ENCODE data around the gene LRIG1.

LRIG1 gene

GRCh38 chr3:66487465-66487864 is 13.4 kb downstream of the LRIG1 start:
- no peak for DNase-seq

GRCh38 chr3:66486646-66487045 is 14.2 kb downstream of the LRIG1 start:
- no peak for DNase-seq

- DNase-seq: no peak
Observed at GRCh38 chr3:66486202-66486601, 14.6 kb downstream of the LRIG1 start.

DNA sequence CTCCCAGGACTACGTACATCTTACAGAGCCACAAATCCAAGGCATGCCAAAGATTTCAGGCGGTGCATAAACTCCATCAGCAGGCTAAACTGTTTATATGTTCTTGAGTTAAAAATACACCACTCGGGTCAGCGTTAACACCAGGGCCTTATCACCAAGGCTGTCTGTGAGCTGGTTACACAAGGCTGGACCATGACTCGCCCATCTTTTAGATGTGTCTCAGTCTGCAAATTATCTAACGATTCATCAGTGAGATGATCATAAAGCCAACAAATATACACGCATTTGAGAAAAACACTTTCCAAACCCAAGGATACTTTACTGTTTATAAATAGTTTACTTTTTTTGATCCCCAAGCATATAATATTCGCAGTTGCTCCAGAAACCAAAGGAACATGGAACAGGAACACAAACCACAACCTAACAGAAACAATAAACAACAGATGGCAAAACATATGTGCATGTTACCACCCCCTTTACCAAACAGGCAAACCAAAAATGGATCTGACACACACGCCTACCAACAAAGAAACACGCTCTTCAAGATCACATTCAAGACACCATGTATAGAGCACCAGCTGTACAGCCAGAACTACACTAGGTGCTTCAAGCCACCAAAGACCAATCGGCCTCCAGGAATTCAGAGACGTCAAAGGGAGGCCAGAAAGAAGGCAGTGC is 15.4 kb downstream of the LRIG1 start:
- no peak for DNase-seq

DNA sequence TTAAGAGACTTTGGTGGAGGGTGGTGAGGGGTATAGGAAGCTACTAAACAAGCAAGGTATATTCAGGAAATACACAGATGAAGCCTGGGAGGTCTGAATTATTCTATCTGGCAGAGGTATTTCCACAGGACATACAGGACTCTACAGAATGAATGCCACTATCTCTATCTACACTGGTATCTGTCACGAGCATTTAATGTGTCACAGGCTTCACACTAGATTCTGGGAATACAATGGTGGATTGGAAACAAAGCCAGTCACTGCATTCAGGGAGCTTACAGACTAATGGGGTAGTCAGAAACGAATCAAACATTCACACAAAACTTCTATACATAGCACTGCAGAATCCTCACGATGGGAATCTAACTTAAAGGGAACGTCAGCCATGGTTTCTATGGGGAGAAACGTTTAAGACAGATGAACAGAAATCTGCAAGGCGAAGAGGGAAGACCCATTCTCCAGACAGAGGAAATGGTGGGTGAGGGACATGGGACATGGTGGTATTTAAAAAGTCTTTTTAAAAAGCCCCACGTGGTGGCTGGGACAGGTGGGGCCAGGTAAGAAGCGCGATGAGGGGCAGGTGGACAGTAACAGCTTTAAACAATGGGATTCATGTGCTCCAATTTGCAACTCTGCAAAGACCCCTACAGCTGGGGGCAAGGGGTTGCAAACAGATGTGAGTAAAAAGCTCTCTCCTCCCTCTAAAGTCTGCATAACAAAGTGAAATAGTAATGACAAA is 16.5 kb downstream of the LRIG1 start:
- DNase-seq: no peak

DNA sequence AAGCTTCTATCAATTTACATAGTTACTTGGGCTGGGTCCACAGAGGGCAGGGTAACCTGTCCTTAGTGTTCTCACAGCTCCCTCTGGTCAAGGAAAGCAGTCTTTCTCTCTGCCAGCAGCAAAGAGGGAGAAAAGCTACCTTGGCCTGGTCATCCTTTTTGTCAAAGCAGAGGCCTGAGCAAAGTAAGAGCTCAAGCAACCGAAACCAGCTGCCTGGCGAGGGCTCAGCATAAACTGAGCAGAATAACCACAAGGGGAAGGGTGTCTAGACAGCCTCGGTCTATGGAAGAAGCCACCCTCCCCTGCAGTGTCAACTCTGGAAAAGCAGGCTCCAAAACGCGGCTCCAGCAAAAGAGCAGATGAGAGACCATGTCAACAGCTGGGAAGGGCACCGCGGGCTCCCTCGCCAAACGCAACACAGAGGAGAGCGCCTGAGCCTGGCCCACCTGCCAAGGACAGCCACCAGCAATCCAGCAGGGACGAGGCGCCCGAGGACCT is 17.4 kb downstream of the LRIG1 start:
- DNase-seq: no peak

DNA sequence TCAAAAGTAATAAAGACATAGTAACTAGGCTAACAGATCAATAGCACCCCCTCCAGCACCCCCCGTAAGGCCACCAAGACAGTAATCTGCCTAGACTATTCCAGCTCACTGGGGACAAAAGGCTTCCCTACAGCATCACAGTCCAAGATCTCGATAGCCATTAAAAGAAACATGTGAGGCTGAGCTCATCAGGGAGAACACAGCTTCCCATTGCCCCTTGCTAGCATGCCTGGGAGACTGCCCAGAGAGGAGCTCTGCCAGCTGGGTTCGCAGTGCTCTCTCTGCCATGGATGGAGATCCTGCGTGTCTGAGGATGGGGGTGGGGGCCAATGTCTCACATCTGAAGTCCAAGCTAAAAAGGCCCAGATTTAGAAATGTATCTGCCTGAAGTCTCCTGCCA is 17.8 kb downstream of the LRIG1 start:
- DNase-seq: no peak

- no peak for DNase-seq
Observed at GRCh38 chr3:66482018-66482404, 18.8 kb downstream of the LRIG1 start.

DNA sequence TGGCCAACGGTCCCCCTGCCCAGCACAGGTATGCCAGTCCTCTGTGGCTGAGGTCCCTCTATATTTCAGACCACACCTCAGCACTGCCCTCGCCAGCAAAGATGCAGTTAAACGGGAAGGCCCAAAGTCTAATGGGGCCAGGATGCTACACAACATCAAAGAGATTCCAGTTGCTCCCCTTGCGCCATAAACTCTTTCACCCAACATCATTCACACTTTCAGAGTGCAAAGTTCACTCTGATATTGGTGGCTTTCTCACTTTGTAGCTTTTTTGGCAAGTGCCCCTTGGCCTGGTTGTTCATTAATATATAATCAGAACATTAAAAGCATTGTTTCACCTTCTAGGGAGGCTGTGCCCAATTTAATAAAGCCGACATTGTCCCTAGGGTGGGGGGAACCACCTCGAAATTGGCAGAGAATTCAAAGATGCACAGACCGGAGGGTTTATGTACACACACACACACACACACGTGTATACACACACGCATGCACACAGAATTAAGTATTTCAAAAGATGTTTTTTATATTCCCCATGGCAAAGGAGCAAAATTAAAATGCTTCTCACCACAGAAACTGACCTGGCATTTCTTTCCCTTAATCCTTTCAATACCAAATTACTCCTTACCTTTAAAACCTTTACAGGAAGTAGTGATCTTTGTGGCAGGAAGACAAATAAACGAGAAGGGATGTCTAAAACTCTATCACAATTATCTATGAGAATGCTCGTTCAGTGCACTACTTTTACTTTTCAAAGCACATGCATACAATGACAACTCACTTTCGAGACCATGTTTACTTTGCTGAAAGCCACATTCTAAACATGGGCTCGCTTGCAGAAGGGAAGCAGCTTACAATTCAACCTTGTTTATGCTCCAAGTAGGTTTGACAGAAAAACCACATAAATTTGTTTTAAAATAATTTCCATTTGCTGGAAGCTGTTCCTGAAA is 19.5 kb downstream of the LRIG1 start:
- DNase-seq: no peak

DNA sequence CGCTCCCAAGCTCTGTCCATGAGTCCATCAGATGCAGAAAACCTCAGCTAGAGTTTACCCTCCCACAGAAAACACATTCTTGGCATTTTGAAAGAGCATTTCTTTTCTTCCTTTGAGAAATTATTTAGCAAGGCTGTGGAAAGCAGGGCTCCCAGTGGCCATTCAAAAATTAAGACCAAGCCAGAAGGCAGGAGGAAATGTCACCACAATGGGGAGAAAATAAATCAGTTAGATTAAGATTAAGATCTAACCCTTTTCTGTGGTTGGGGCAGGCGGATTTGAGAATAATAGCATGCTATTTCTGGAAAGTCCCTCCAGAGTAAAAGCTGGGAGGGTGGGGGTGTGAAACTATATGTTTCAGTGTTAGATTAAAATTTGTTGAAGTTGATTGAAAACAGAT is 20.2 kb downstream of the LRIG1 start:
- DNase-seq: no peak

- DNase-seq: no peak
Observed at GRCh38 chr3:66479532-66479947, 21.3 kb downstream of the LRIG1 start.

- no peak for DNase-seq
Observed at GRCh38 chr3:66478960-66479359, 21.9 kb downstream of the LRIG1 start.

- DNase-seq: no peak
Observed at GRCh38 chr3:66477856-66478255, 23.0 kb downstream of the LRIG1 start.

- DNase-seq: no peak
Observed at GRCh38 chr3:66476852-66477381, 23.9 kb downstream of the LRIG1 start.

GRCh38 chr3:66475386-66476020 is 25.3 kb downstream of the LRIG1 start:
- DNase-seq: no peak

DNA sequence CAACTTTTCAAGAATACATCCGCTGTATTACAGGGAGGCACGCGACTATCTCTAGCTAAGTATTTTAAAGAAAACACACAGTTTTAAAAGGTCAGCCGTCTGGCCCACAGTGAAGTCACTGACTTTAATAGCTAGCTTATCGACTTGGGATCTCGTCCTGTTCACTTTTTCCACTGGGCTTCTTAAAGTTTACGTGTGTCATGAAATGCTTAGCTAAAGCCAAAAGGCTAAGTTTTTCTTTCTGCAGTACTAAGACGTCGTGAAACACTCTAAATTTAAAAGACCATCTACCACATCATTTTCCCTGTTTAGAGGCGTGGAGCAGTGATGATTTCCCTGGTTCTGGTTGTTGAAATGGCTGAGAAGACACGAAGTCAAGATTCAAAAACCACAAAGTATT is 27.1 kb downstream of the LRIG1 start:
- DNase-seq: no peak

- DNase-seq: no peak
Observed at GRCh38 chr3:66473181-66473580, 27.6 kb downstream of the LRIG1 start.

DNA sequence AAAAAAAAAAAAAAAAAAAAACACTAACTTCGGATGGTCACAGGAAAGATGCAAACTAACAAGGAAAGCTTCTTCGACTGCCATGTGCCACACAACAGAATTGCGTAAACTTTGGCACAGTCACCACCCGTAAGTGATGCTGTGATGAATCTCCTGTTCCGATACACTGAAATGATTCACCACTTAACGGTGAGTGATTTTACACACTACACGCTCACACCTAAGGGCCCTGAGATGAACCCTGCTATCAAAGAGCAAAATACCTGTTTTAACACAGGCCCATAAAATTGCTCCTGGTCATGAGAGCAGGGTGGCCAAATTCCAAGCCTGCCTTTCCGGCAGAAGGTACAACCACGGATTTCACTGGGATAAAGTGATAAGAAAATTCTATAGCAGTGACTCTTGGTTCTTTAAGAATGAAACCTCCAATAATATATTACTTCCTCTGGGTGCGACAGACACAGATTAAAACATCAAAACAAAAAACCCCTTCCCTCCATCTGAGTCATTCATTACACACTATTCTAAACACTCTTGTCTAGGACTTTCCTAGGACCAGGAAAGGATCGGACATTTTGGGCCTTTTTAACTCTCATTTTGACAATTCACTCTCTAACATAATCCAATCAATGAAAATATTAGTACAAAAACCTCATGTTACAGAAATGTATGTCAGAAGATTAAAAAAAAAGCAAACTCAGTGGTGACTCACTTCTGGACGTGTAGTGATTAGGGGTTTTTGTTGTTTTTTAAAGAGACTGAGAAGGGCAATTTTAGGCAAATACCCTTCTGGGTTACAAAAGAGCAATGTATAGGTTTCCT is 28.3 kb downstream of the LRIG1 start:
- peak; percentile 56 for DNase-seq

DNA sequence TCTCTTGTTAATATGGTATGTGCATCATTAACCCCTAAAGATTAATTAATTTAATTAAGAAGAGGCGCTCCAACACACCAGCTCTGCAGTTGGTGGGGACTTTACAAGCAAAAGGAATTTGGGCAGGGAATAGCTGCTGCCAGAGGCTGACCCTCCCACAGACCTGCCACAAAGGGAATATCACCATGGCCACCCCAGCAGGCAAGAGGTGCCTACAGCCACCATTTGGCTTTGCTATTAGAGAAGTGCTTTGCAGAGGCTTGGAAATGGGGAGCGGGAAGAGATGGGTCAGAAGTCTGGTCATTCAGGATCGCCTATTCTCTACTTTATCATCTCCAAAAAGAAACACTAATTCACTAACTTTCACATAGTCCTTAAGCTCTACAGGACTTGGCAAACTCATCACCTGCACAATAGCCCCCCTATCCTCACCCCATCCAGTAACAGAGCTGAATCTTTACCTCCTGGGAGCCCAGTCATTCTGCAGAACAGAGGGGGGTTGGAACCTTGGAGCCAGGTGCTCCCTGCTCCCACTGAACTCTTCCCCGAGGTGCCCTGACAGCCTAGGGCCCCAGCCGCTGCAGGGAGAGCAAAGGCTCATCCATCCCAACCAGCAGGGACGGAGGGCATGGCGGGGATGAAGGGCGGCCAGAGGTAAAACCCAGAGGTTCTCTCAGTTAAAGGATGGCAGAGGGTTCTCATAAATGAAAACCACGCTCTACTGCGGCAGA is 29.7 kb downstream of the LRIG1 start:
- DNase-seq: no peak

DNA sequence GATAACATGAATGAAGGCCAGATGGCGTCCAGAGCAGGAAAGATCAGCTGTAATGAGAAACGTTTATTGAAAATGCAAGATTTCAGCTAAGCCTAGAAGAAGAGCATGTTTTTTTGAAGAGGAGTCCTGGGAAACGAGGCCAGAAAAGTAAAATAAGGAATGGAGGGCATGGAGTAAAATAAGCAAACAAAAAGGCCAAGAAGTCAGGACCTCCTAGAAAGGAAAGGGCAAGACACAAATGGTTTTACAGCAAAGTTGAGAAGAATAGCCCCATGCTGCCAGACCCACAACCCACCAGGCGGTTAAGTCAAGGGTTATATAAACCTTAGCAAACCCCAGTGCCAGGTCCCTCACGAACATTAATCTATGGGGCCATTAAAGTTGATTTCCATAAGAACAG is 30.5 kb downstream of the LRIG1 start:
- DNase-seq: no peak

- no peak for DNase-seq
Observed at GRCh38 chr3:66469220-66469640, 31.6 kb downstream of the LRIG1 start.

Measured in kidney glomerular epithelial cell (primary cell).